ENCODE results near the gene SFTA2.

SFTA2 gene

DNA sequence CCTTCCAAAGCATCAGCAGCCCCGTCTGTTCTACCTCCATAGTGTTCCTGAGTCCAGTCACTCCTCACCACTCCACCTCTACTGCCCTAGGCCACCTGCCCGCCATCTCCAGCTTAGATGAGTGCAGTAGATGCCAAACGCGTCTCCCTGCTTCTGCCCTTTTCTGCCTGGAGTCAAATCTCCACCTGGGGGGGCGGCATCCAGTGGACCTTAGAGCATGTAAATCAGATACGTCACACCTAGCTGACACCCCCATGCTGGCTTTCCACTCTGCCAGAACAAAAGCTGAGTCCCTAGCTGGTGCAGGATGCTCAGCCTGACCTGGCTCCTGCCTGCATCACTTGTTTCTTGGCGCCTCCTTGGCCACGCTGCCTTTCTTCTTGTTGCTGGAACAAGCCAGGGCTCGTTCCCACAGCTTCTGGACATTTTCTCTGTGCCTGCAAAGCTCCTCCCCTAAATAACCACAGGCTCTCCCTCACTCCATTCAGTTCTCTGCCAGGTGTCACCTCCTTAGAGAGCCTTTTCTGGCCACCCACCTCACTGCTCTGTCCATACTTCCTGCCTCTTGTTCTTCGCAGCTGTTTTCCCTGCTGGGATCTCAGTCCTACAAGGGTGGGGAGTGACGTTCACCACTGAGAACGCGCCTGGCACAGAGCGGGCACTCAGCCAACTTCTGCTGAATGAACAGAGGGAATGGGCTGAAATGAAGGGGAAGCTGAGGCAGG is 41.9 kb downstream of the SFTA2 start:
- peak in 1 of 2 experiments; percentile 6 for DNase-seq

DNA sequence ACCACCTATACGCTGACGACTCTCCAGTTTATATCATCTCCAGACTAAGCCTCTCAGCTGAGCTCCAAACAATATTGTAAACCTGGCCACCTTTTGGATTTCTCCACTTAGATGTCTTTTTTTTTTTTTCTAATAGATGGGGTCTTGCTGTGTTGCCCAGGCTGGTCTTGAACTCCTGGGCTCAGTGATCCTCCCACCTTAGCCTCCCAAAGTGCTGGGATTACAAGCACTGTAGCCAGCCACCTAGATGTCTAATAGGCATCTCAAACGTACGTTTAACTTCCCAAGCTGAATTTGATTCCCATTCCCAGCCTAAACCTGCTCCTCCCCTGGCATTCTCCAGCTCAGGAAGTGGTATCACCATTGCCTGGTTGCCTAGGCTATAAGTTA is 42.5 kb downstream of the SFTA2 start:
- no peak for DNase-seq

DNA sequence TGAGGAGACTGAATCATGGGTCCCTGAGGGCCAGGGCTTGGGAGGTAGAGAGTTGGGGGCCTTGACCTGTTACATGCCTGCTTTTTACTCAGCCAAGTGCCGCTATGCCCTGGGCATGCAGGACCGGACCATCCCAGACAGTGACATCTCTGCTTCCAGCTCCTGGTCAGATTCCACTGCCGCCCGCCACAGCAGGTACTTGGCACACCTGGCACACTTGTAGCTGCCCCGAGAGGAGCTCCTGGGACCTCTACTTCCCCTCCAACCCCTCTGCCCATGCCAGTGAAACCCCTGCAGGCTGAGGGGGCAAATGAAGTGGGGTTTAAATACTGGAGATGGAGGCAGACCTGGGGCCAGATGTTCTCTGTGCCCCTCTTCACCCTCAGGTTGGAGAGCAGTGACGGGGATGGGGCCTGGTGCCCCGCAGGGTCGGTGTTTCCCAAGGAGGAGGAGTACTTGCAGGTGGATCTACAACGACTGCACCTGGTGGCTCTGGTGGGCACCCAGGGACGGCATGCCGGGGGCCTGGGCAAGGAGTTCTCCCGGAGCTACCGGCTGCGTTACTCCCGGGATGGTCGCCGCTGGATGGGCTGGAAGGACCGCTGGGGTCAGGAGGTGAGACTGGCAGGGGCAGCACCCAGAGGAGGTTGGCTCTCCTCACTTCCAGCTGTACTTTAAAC is 43.0 kb downstream of the SFTA2 start:
- no peak for DNase-seq

GRCh38 chr6:30887901-30888815 is 43.8 kb downstream of the SFTA2 start:
- no peak for DNase-seq

DNA sequence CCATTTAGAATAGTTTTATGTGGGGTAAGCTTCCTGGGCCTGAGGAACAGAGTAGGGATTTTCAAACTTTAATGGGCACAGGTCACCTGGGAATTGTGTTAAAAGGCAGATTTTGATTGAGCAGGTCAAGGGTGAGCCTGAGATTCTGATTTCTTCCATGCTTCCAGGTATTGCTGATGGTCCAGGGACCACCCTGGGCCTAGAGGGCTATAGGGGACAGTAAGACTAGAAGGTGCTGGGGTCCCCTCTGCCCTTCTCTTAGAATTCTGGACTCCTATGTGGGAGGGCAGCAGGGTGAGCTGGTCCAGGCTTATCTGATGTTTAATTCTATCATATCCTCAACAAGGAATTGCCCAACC is 45.1 kb downstream of the SFTA2 start:
- no peak for DNase-seq

DNA sequence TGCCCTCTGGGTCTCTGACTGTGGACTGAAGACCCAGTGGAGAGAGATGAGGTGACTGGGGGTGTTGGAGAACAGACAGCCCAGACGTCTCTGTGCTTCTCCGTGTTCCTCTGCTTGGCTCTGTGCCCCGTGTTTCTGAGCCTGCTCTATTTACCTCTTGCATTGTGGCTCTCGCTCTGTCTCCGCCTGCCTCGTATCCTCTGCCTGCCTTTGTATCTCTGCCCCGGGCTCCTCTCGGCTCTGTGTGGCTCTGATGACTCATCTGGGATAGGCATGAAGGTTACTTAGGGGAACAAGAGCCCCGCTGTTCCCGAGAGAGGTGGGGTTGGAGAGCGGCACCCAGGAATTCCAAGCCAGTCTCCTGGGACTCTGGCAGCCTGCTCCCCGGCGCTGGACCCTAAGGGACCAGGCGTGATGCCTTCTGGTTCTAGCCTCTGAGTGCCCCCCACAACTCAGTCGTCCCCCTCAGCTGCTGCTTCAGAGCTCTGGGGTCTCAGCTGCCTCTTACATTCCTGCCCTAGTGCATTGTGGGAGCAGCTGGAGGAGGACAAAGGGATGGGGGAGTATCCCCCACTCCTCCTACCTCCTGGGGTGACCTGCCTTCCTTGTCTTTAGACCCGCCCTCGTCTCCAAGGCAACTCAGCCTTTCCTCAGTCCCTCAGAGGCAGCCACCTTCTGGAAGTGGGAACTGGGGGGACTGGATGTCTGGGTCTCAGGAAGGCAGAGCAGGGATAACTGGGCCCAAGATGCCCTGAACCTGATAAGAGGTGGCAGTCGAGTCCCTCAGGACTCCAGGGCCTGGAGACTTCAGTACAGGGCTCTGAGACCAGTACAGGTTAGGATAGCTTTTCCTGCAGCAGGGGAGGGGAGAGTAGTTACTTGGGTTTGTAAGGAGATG is 45.7 kb downstream of the SFTA2 start:
- DNase-seq = peak; percentile 44 to 61

DNA sequence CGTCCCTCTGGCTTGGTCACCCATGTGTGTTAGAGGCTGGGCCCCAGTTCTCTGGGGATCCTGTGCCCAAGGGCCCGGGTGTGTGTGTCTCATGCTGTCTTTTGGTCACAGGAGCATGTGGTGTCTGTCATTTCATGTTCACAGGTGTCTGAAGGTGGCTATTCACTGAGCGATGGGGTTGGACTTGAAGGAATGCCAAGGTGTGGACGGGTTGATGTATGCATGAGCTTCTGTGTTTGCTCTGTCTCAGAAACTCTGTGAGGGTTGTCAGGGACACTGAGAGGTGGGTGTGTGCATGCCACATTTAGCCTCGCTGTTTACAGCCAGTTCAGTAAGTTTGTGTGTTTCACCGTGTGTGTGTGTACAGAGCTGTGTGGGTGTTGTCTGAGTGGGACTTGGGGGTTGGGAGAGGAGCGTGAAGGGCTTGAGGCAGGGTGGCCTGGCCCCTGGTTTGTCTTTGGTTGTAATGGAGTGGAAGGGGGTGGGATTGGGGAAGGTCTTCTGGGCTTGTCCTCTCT is 46.4 kb downstream of the SFTA2 start:
- DNase-seq = peak in 1 of 2 experiments; percentile 2

DNA sequence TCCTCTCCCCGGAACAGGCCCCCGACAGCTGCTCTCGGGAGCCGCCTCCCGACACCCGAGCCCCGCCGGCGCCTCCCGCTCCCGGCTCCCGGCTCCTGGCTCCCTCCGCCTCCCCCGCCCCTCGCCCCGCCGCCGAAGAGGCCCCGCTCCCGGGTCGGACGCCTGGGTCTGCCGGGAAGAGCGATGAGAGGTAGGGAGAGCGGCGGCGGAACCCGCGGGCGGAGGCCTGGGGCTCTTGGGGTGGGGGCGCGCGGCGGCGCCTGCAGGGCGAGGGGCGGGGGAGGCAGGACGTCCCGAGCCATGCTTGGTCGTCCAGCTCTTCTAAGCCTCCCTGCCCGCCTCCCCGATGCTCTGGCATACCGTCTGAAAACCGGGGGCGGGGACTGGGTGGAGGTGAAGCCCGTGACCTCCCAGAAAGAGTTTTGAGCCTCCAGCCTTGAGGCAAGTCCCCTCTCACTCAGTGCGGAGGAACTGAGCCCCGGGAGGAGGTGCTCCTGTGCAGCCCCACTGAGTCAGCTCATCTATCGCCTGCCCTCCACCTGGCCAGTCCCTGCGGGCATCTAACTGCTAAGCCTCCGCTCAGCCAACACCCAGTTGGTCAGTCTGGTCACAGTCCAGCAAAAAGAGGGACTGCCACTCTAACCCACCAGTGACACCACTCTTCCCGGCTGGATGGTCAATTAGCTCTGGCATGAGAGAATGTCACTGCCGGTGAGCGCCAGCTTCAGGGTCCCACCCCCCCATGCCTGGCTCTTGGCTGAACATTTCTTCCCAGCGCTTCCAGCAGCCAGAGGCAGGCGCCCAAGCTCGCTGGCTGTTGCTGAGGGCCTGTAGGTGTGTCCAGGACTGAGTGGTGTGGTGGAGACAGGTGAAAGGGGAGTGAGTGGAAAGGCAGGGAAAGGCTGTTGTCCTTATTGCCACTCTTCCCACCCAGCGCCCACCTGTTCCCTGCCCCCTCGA is 47.2 kb downstream of the SFTA2 start:
- DNase-seq = peak in 1 of 2 experiments; percentile 8

DNA sequence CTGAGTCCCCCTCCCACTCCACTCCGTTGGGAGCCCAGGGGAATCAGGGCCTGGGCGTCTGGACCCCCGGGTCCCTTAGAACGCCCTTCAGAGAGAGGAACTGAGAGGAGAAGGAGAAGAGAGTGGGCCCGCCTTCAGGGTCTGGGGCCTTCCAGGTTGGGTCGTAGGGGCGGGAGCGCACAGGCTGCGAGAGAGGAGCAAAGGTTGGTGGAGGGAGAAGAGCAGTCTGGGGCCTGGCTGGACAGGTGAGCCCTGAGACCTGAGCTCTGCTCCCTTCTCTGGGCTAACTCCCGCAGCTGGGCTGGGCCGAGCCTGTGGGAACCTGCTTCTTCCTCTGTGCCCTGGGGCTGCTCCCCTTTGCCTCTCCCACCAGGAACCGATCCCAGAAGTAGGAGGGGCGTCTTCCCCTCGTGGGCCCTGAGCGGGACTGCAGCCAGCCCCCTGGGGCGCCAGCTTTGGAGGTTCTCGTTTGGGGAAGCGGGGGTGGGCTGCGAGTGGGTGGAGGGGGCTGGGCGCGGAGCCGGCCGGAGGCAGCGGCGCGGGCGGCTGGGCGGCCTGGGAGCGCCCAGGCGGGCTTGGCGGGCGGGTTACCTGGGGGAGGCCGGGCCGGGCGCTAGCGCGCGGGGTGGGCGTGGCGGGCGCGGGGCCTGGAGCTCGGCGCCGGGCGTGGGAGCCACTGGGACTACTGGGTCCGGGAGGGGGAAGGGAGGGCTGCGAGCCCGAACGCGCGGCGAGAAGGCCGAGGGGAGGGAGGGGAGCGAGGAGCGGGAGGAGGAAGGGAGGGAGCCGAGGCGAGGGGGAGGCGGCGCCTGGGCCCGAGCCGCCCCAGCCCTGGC is 48.1 kb downstream of the SFTA2 start, which contains the start of gene DDR1:
TSS of gene DDR1 (plus strand) at position 835 of the 836 bp plus-strand sequence. CDS start 4,211 bp downstream, outside the sequence.
- DNase-seq = peak; percentile 21 to 31

DNA sequence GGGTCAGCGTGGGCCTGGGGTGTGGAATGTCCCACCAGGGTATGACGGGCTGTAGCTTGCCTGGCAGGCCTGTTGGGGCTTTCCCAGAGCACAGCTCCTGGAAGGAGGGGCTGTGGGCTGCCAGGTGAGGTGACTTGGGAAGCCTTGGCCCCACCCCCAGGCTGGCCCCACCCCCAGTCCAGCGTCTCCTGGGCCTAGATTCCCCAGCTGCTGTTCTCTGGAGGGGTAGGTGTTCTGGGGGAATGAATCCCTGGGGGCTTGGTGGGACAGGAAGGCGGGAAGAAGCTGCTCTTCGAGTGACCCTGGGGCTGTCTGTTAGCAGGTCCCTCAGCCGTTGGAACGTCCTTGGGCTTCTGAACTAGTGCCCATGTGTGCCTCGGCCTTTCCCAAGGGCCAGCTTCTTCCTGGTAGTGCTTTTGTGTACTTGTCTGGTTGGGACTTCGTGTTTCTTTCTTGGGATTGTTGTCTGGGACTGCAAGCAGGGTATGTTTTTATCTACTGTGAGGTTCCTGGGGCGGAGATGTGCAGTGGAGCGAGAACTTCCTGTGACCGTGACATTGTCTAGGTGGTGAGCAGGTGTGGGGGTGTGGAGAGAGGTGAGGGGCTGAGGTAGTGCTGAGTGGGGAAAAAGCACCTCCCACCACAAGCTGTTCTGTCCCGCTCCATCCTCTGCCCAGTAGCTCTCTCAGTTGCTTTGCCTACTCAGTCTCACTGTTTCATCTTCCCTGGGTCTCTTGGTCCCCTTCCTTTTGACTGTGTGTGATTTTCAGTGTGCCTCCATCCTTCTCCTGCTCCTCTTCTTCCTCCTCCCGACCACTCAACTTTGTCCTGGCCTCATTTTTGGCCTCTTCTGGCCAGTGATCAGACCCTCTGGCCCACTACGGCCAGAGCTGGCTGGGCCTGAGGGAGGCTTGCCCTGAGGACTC is 48.9 kb downstream of the SFTA2 start:
- DNase-seq = peak; percentile 47 to 57

DNA sequence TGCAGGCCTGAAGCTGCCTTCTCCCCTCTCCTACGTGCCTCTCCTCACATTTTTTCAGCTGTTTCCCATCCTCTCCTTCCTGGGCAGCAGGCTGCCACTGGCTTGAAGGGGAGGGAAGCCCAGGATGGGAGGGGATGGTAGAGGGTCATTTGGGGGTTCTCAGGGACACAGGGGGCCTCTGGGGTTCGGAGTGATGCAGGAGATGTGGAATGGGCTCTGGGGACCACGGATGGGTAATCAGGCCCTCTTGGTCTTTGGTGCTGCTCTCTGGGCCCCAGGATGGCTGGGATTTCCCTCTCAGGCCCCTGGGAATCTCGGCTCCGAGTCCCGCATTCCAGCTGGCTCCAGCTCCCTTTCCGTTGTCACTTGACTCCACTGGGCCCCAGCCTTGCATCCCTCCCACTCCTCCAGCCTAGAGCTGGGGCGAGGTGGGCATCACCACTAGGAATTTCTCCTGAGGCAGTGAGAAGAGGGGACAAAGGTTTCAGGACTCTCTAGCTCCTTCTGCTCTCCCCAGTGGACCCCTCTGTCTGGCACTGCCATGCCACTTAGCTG is 49.7 kb downstream of the SFTA2 start:
- DNase-seq = peak; percentile 26 to 47

GRCh38 chr6:30881392-30882203 is 50.4 kb downstream of the SFTA2 start:
- peak; percentile 43 to 62 for DNase-seq
